Stimulated activated CD4-positive, alpha-beta T cell treated with anti-CD3 and anti-CD28 coated beads, Interleukin-15, amount 100 ng/mL, for 1 hour (primary cell): ENCODE data around the gene EXOC3L2.

Experiments
- DNase-seq, 2 donors: peaks; one replicate each; pipeline ENCODE4 v3.0.0-alpha.2; 2020; ENCODE audit warnings: low read depth in 1 of 2, low spot score in 1 of 2

Gene EXOC3L2

DNA sequence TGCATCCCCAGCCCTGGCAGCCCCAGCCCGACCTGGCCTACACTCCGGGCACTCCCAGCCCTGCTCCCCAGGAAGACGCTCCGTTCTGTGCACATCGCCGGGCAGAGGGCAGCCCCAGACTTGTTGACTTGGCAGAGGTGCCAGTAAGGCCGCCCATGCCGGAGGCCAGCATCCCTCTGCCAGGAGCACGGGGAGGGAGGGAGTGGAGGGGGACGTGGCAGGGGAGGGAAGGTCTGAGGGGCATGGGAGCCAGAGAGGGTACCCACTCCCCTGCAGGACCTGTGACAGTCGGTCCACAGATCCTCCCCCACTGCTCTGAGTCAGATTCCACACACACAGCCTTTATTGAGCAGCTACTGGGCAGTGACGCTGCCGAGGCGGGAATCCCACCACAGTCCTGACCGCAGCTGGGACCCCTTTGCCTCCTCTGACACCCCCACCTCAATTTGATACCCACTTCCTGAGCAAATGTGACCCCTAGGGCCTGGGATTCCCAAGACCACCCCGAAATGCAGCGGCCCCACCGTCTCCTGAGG, 82.5 kb downstream of the EXOC3L2 start:
- DNase-seq: no peak
